Ishikawa (cell line): Measurements from ENCODE around the gene NCK2.
A peak's percentile ranks its signal among the peaks of the same experiment; 100 is the strongest.

Experiments used
- CEBPB ChIP-seq: IDR thresholded peaks from 2 replicates; pipeline ENCODE4 v1.6.1; 2012
- CREB1 ChIP-seq: IDR thresholded peaks from 2 replicates; pipeline ENCODE4 v1.6.1; 2012; ENCODE audit warnings: low read depth
- EGR1 ChIP-seq: IDR thresholded peaks from 2 replicates; pipeline ENCODE4 v1.6.1; 2012
- EP300 ChIP-seq: IDR thresholded peaks from 2 replicates; pipeline ENCODE4 v1.6.1; 2012; ENCODE audit warnings: borderline replicate concordance
- FOXM1 ChIP-seq: IDR thresholded peaks from 2 replicates; pipeline ENCODE4 v1.6.1; 2012; ENCODE audit warnings: low read depth, borderline replicate concordance
- MAX ChIP-seq: IDR thresholded peaks from 2 replicates; pipeline ENCODE4 v1.6.1; 2012
- NFIC ChIP-seq: IDR thresholded peaks from 2 replicates; pipeline ENCODE4 v1.6.1; 2012
- RAD21 ChIP-seq: IDR thresholded peaks from 2 replicates; pipeline ENCODE4 v1.6.1; 2012; ENCODE audit warnings: low read depth
- REST ChIP-seq: IDR thresholded peaks from 2 replicates; pipeline ENCODE4 v1.6.1; 2012; ENCODE audit warnings: low read depth, mild to moderate bottlenecking
- TAF1 ChIP-seq: IDR thresholded peaks from 2 replicates; pipeline ENCODE4 v1.6.1; 2012; ENCODE audit warnings: low read depth, mild to moderate bottlenecking
- TCF12 ChIP-seq: IDR thresholded peaks from 2 replicates; pipeline ENCODE4 v1.6.1; 2012; ENCODE audit warnings: low read depth
- TEAD4 ChIP-seq: IDR thresholded peaks from 2 replicates; pipeline ENCODE4 v1.6.1; 2012
- USF1 ChIP-seq: IDR thresholded peaks from 2 replicates; pipeline ENCODE4 v1.6.1; 2012
- YY1 ChIP-seq: IDR thresholded peaks from 2 replicates; pipeline ENCODE4 v1.6.1; 2012; ENCODE audit warnings: low read depth
- ZBTB7A ChIP-seq: IDR thresholded peaks from 2 replicates; pipeline ENCODE4 v1.6.1; 2012; ENCODE audit warnings: low read depth

The NCK2 gene

GRCh38 chr2:105772362-105772761 lies 27.6 kb downstream of the NCK2 start:
- TF ChIP-seq USF1 (no peak), CREB1 (no peak), TEAD4 (no peak), TCF12 (no peak), EP300 (no peak), YY1 (no peak), CEBPB (no peak), EGR1 (no peak), NFIC (no peak), MAX (no peak), ZBTB7A (no peak)

- TF ChIP-seq TCF12 = no peak
- no peak for TF ChIP-seq YY1
- no peak for TF ChIP-seq MAX
- no peak for TF ChIP-seq FOXM1
- TF ChIP-seq TEAD4 = no peak
- no peak for TF ChIP-seq CEBPB
- TF ChIP-seq EGR1 = no peak
Measured at GRCh38 chr2:105773568-105773967, 28.9 kb downstream of the NCK2 start.

- TF ChIP-seq NFIC (no peak), TCF12 (no peak), USF1 (no peak), CEBPB (no peak), EP300 (no peak), REST (no peak)
Measured at GRCh38 chr2:105774781-105775337, 30.1 kb downstream of the NCK2 start.

- TF ChIP-seq TCF12 (no peak), EP300 (no peak), ZBTB7A (no peak), RAD21 (no peak), EGR1 (no peak), CEBPB (no peak), TEAD4 (no peak), FOXM1 (no peak), MAX (no peak), USF1 (no peak), TAF1 (no peak), NFIC (no peak)
Measured at GRCh38 chr2:105775809-105776559, 31.3 kb downstream of the NCK2 start.

- no peak for TF ChIP-seq TCF12
- TF ChIP-seq EP300 = no peak
- TF ChIP-seq TEAD4 = no peak
- TF ChIP-seq TAF1 = no peak
- TF ChIP-seq EGR1 = no peak
- TF ChIP-seq CREB1 = no peak
- no peak for TF ChIP-seq REST
- TF ChIP-seq ZBTB7A = no peak
- no peak for TF ChIP-seq RAD21
Measured at GRCh38 chr2:105776560-105776928, 31.8 kb downstream of the NCK2 start.

- no peak for TF ChIP-seq CEBPB
- TF ChIP-seq EGR1 = peak; percentile 69
- no peak for TF ChIP-seq CREB1
- no peak for TF ChIP-seq TAF1
- no peak for TF ChIP-seq REST
- TF ChIP-seq EP300 = no peak
Measured at GRCh38 chr2:105777031-105777482, 32.3 kb downstream of the NCK2 start.
